ENCODE data around the gene APC.

GRCh38 chr5:112812549-112812948 is 74.9 kb downstream of the APC start:
- TF ChIP-seq POLR2A (IDR thresholded peaks at IDR 0.05), result no peak
- TF ChIP-seq, protein P1, sequence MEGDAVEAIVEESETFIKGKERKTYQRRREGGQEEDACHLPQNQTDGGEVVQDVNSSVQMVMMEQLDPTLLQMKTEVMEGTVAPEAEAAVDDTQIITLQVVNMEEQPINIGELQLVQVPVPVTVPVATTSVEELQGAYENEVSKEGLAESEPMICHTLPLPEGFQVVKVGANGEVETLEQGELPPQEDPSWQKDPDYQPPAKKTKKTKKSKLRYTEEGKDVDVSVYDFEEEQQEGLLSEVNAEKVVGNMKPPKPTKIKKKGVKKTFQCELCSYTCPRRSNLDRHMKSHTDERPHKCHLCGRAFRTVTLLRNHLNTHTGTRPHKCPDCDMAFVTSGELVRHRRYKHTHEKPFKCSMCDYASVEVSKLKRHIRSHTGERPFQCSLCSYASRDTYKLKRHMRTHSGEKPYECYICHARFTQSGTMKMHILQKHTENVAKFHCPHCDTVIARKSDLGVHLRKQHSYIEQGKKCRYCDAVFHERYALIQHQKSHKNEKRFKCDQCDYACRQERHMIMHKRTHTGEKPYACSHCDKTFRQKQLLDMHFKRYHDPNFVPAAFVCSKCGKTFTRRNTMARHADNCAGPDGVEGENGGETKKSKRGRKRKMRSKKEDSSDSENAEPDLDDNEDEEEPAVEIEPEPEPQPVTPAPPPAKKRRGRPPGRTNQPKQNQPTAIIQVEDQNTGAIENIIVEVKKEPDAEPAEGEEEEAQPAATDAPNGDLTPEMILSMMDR (IDR thresholded peaks at IDR 0.05), result no peak
- no peak for TF ChIP-seq EP300 (IDR thresholded peaks at IDR 0.05; ENCODE audit: low read depth)
